Measurements from ENCODE around the gene PSMA5.
"Not testable (repeated sequence)": the region's sequence is repeated elsewhere in the genome, so short reads cannot be mapped to it uniquely, and the experiment has no call there.

PSMA5 gene

GRCh38 chr1:109426281-109427170, at the start of gene PSMA5:
TSS of gene PSMA5 (minus strand) at chr1:109426448. CDS start at chr1:109426330, 118 bp downstream.
- DNase-seq (ENCODE audit: low read depth in 2 of 3, low spot score in 1 of 3), result peak; percentile 90 to 94 (median 90)

- no peak for DNase-seq (ENCODE audit: low read depth in 2 of 3, low spot score in 1 of 3)
These were observed 49.0 kb upstream of the PSMA5 start for GRCh38 chr1:109475261-109475660.

GRCh38 chr1:109474697-109475096, 48.4 kb upstream of the PSMA5 start:
- no peak for DNase-seq (ENCODE audit: low read depth in 2 of 3, low spot score in 1 of 3)

- not testable (repeated sequence) for DNase-seq (ENCODE audit: low read depth in 2 of 3, low spot score in 1 of 3)
These were observed 47.2 kb upstream of the PSMA5 start for GRCh38 chr1:109473284-109474057.

GRCh38 chr1:109472779-109473178, 46.5 kb upstream of the PSMA5 start:
- no peak for DNase-seq (ENCODE audit: low read depth in 2 of 3, low spot score in 1 of 3)

GRCh38 chr1:109470245-109470644, 44.0 kb upstream of the PSMA5 start:
- DNase-seq (ENCODE audit: low read depth in 2 of 3, low spot score in 1 of 3), result no peak

GRCh38 chr1:109468903-109469302, 42.7 kb upstream of the PSMA5 start:
- DNase-seq (ENCODE audit: low read depth in 2 of 3, low spot score in 1 of 3), result no peak

- DNase-seq (ENCODE audit: low read depth in 2 of 3, low spot score in 1 of 3), result no peak
These were observed 41.8 kb upstream of the PSMA5 start for GRCh38 chr1:109468061-109468460.

- DNase-seq (ENCODE audit: low read depth in 2 of 3, low spot score in 1 of 3), result no peak
These were observed 41.1 kb upstream of the PSMA5 start for GRCh38 chr1:109467301-109467777.

- DNase-seq (ENCODE audit: low read depth in 2 of 3, low spot score in 1 of 3), result no peak
These were observed 40.4 kb upstream of the PSMA5 start, which contains the start of gene SYPL2 for GRCh38 chr1:109466452-109467300. TSS of gene SYPL2 (plus strand) at chr1:109466546. CDS start at chr1:109466844, 298 bp downstream.

- DNase-seq (ENCODE audit: low read depth in 2 of 3, low spot score in 1 of 3), result no peak
These were observed 39.8 kb upstream of the PSMA5 start for GRCh38 chr1:109466125-109466451.

- no peak for DNase-seq (ENCODE audit: low read depth in 2 of 3, low spot score in 1 of 3)
These were observed 31.6 kb upstream of the PSMA5 start for GRCh38 chr1:109457819-109458218.

GRCh38 chr1:109454497-109455133, 28.4 kb upstream of the PSMA5 start:
- no peak for DNase-seq (ENCODE audit: low read depth in 2 of 3, low spot score in 1 of 3)

- DNase-seq (ENCODE audit: low read depth in 2 of 3, low spot score in 1 of 3), result no peak
These were observed 21.3 kb upstream of the PSMA5 start for GRCh38 chr1:109447524-109447923.

- not testable (repeated sequence) for DNase-seq (ENCODE audit: low read depth in 2 of 3, low spot score in 1 of 3)
These were observed 19.9 kb upstream of the PSMA5 start for GRCh38 chr1:109445949-109446695.

GRCh38 chr1:109444346-109444745, 18.1 kb upstream of the PSMA5 start:
- DNase-seq (ENCODE audit: low read depth in 2 of 3, low spot score in 1 of 3), result no peak

GRCh38 chr1:109443476-109443875, 17.2 kb upstream of the PSMA5 start:
- no peak for DNase-seq (ENCODE audit: low read depth in 2 of 3, low spot score in 1 of 3)

- no peak for DNase-seq (ENCODE audit: low read depth in 2 of 3, low spot score in 1 of 3)
These were observed 14.8 kb upstream of the PSMA5 start for GRCh38 chr1:109441069-109441468.

GRCh38 chr1:109438798-109439297, 12.6 kb upstream of the PSMA5 start:
- DNase-seq (ENCODE audit: low read depth in 2 of 3, low spot score in 1 of 3), result no peak

- no peak for DNase-seq (ENCODE audit: low read depth in 2 of 3, low spot score in 1 of 3)
These were observed 8.2 kb upstream of the PSMA5 start for GRCh38 chr1:109434484-109434883.
